Stimulated activated CD4-positive, alpha-beta T cell treated with anti-CD3 and anti-CD28 coated beads, Interleukin-15, amount 100 ng/mL, for 24 hours (primary cell): ENCODE measurements around the gene CRABP1.
A peak's percentile ranks its signal among the peaks of the same experiment; 100 is the strongest.

Source experiments
- DNase-seq: peaks from one replicate; pipeline ENCODE4 v3.0.0-alpha.2; 2020

CRABP1 gene

DNA sequence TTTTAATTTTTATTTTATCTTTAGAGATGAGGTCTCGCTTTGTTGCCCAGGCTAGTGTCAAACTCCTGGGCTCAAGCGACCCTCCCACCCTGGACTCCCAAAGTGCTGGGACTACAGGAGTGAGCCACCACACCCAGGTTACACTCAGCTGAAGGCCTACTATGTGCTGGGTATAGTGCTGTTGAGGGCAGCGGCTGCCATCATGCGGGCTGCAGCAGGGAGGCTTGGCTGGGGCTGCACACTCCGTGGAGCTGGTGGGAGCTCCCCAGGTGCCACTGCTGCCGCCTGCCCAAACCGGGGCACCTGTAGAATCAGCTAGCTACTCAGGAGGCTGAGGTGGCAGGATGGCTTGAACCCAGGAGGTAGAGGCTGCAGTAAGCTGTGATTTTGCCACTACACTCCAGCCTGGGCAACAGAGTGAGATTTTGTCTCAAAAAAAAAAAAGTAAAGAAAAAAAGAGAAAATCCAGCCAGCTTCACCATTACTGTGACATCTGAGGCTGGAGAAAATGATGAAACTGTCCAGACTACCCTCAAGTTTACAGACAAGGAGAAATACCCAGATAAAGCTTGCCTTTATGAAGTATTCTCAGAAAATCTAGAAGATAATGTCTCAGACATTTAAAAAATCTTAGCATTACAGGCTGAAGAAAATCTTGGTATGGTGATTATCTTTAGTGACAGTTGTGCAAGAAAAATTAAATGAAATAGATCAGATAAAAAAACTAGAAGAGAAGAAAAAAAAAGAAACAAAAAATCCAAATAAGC is 42.1 kb downstream of the CRABP1 start:
- no peak for DNase-seq

DNA sequence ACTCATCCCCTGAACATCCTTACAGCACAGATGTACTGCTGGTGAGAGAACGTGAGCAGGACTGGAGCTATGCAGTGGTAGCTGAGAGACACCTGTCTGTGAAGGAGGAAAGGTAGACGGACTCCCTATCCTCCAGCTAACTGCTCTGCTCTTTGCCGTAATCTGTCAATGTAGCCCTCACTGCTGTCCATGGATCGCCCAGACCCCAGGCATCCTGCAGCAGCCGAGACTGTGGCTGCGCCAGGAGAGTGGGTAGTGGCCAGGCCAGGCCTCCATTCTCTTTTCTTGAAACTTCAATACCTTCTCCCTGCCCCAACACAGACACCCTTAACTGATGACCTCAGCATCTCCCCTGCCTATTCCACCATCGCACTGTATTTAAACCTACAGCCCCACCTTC is 44.5 kb downstream of the CRABP1 start:
- no peak for DNase-seq

DNA sequence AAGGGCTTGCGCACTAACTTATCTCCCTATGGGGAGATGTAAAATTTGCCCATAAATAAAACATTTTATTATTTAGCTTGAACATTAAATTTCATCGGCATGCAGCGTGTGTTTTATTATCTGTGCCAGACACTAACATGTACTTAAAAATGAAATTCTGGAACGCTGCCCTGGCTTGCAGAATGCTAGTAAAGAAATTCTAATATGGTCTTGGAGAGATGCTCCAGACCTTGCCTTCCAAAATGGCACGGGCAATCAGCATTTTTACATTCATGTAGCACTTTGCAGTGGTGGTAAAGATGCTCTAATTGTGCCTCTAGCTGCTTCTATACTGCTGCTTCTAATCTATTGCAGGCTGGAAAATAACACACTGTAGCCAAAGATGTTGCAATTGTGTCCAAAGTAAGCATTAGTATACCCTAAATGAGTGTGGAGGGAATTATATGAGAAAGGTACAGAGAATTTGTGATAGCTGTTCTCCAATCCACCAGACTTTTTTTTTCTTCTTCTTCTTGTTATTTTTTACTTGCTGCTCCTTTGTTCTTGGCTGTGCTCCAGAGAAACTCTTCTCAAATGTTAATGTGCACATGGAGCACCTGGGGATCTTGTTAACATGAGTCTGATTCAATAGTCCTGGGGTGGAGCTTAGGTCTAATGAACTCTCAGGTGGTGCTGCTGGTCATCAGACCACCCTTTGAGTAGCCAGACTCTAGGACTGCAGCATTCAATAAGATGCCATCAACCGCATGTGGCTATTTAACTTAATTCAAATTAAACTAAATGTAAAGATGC is 47.3 kb downstream of the CRABP1 start:
- DNase-seq = no peak

DNA sequence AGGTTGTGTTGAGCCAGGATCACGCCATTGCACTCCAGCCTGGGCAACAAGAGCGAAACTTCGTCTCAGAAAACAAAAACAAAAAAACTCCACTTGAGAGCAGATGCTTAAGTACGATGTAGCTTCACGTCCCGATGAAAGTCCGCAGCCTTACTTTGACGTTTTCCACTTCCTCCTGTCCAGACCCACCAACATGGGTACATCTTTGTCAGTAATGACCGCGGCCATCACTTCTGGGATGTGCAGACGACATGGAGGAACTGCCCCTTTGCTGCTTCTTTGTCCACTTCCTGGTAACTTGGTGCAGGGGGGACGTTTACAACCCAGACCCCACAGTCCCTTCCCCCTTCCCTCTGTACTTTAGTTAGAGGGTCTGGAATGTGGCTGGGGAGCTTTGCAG is 48.7 kb downstream of the CRABP1 start:
- DNase-seq = no peak

DNA sequence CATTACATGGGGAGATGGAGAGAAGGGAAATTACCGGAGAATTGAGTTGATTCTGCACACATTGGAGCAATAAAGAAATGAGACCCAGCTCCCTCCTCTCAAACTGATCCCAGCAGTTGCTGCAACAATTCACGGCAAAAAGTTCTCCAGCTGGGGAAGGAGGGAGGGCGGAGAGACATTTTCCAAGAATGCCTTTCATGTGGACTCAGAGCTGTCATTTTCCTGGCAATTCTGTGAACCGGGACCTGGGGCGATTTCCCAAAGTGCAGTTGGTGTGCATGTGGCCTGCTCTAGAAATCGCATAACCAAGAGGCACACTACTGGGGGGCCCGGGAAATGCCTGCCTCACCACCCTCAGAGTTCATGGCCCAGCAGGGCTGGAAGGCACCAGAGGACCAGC is 49.2 kb downstream of the CRABP1 start:
- DNase-seq = no peak

DNA sequence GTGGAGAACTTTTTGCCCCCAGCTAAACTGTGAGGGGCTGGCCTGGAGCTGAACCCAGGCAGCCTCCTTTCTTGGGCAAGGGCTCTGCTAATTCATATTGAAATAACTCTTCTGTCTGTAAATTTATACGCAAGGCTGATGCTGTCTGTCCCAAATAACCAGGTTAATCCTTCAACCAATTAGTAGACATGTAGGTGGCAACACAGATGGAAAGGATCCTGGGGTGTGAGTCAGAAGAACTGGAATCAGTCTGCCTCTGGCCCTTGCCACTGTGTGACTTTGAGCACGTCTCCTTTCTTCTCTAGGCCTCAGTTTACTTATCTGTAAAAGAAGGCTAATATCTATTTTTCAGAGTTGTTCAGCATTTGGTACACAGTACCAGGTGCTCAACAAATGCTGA is 49.6 kb downstream of the CRABP1 start:
- DNase-seq = no peak

DNA sequence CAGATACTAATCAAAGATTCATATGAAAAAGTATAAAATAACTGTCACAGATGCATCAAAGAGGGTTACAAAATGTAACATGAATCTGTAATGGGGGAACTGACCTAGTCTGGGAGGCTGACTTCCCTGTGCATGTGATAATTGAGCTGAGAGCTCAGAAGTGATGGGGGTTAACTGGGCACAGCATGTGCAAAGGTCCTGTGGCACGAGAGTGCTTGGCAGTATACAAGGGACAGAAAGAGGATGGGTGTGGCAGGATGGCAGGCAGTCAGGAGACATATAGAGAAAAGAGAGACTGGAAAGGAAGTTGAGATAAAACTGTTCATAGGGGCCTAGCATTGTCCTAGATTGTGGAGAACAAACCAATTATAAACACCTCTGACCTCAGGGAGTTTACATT is 50.1 kb downstream of the CRABP1 start:
- DNase-seq = no peak

DNA sequence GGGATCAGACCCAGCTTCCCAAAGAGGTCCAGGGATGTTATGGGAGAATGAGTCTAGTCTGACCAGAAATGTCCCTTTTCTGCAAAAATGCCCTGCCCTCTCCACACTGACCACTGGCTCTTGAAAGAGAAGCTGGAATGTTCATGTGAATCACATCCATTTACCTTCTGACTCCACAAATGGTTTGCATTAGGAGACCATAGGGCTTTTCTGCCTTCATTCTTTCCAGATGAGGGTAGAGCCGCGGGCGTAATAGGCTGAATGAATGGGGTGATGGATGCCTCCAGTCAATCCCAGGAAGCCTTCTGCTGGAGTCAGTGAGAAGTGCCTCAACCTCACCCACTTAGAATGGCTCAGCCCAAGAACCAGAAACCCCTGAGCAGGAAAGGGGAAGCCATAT is 50.7 kb downstream of the CRABP1 start:
- no peak for DNase-seq

DNA sequence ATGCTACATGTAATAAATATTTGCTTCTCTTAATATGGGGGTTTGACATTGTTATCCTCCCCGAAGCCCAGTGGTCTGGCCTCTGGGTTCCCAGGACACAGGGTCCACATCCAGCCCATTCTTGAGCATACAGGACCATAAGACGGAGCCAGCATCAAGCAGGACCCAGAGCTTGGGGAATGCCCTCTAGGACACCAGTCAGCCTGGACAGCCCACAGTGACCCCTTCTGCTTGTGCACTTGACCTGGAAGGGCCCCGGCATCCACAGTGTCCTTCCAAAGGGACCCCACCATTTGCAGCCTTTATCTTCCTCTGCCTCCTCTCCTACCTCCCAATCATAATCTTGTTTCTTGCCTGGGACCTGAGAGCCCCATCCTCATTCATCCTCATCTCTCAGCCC is 51.6 kb downstream of the CRABP1 start:
- DNase-seq = no peak

DNA sequence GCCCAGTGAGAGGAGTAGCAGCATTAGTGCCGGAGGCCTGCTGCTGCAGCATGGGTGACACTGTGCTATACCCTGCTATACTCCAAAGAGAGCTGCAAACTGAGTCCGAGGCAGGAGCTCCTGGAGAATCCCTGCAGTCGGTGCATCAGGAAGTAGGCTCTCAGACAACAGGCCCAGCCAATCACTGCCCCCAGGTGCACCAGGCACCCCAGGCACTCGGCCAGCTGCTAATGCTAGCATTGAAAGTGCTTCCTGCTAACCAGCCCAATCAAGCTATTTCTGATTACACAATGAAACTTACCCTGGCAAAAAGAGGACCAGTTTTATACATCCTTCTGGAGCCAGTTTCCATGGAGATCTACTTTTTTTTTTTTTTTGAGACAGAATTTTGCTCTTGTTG is 52.3 kb downstream of the CRABP1 start:
- no peak for DNase-seq

DNA sequence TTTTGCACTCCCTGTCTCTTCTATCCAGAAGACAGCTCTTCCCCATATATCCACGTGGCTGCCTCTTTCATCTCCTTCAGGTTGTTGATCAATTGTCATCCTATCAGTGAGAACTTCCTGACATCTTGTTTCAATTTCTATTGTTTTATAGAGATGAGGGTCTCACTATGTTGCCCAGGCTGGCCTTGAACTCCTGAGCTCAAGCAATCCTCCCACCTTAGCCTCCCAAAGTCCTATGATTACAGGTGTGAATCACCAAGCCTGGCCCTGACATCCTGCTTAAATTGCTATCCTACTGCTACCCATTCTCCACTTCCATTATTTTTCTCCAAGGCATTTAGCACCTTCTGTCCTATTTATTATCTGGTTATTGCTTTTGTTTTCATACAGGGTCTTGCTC is 53.0 kb downstream of the CRABP1 start:
- no peak for DNase-seq

DNA sequence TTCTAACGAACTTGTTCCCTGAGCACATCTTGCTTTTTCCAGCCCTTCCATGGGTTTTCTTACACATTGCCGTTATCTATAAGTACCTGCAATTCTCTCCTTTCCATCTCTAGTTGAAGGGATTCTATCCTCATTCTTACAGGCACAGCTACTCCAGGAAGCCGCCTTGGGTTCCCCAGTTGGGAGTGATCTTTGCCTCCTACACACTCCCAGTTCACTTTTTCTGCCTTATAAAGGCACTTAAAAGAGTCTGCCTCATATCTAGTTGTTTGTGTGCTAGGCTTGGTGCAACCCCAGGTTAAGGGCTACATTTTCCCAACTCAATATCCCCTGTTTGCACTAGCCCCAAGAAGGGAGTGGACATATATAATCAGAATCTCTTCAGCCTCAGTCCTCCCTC is 53.9 kb downstream of the CRABP1 start:
- DNase-seq = no peak

DNA sequence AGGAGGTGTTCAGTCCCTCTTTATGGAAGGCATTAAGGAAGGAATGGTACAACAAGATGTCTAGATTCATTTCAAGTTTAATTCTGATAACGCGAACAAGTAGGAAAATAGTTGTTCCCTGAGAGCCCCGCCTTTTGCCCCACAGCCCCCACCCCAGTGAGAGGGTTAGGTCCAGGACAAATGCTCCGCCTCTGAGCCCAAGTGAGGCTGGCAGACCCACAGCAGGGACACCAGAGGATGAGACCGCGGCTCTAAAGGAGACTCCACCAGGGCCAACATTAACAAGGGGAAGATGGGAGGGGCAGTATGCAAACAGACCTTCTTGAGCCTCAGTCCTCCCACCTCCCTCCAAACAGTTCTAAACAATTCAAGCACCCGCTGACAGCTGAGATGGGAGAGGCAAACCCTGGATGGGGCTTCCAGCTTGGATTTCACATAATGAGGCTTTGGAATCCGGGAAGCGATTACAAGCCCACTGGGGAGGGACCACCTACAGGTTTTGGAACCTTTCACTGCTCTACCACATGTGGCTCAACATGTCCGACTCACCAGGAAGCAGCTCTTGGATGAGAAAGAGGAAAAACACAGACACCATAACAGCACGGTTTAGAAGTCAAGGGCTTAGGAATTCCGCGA is 54.9 kb downstream of the CRABP1 start:
- DNase-seq = no peak

DNA sequence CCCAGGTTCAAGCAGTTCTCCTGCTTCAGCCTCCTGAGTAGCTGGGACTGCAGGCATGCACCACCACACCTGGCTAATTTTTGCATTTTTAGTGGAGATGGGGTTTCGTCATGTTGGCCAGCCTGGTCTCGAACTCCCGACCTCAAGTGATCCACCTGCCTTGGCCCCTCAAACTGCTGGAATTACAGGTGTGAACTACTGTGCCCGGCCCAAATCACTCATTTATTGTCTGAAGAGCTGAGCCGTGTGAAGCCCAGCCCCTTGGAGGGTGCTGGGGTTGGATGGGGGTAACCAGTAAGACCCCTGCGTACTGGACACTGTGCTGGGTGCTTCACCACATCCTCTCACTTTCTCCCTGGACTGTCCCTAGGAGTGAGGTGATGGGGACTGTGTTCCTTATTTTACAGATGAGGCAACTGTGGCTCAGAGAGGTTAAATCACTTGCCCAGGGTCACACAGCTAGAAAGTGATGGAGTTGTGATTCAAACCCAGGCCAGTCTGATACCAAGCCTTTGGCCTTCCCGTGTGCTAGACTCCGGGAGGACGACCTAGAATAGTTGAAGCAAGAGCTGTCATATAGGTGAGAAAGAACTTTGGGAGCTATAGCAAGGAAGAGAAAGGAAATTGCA is 56.1 kb downstream of the CRABP1 start:
- no peak for DNase-seq

DNA sequence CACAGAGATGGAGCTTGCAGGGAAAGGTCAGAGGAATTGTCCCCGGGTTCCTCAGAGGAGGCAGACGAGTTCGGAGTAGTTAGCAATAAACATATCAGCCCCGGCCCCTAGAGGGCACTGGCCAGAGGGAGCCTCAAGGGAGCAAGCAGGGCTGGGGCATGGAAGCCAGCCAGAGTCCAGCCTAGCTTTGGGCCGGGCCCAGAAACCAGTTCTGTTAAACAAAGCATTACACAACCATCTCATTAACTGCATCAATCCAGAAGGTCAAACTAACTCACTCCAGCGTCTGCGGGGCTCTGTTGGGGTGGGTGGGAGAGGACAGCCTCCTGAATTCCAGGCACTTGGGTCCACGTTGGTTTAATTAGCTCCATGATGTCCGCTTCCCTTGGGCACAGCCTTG is 56.8 kb downstream of the CRABP1 start:
- DNase-seq = peak; percentile 13

DNA sequence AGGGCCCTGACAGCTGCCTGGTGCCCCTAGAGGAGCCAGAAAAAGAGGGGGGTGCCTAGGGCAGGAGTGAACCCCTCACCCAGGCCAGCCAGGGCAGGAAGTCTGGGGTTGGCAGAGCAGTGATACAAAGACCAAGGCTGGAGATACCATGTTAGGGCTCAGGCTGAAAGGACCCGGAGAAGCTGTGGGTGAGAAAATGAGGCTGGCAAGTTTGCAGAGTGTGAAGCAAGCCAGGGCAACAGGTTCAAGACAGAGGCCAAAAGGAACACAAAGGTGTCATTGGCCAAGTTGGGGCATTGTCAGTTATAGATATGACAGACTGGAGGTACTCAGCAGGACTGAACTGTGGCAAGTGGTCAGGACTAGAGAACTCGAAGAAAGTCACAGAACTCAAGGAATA is 57.2 kb downstream of the CRABP1 start:
- no peak for DNase-seq
